ENCODE data around the gene LDLRAD4.

LDLRAD4 gene

GRCh38 chr18:13400636-13401315, 182.2 kb downstream of the LDLRAD4 start:
- no peak for DNase-seq

GRCh38 chr18:13401404-13401803, 182.8 kb downstream of the LDLRAD4 start:
- DNase-seq: no peak

- no peak for DNase-seq
These were observed 183.3 kb downstream of the LDLRAD4 start for GRCh38 chr18:13401826-13402225.

GRCh38 chr18:13403786-13404549, 185.4 kb downstream of the LDLRAD4 start:
- DNase-seq: no peak

GRCh38 chr18:13405305-13406038, 186.9 kb downstream of the LDLRAD4 start:
- DNase-seq: no peak

GRCh38 chr18:13406049-13406615, 187.6 kb downstream of the LDLRAD4 start:
- DNase-seq: no peak

GRCh38 chr18:13406736-13407135, 188.2 kb downstream of the LDLRAD4 start:
- DNase-seq: no peak

- no peak for DNase-seq
These were observed 188.9 kb downstream of the LDLRAD4 start for GRCh38 chr18:13407484-13407883.

- no peak for DNase-seq
These were observed 190.5 kb downstream of the LDLRAD4 start for GRCh38 chr18:13409026-13409425.

- DNase-seq: no peak
These were observed 191.4 kb downstream of the LDLRAD4 start for GRCh38 chr18:13409997-13410396.

- no peak for DNase-seq
These were observed 191.9 kb downstream of the LDLRAD4 start for GRCh38 chr18:13410471-13410870.

GRCh38 chr18:13412017-13412416, 193.5 kb downstream of the LDLRAD4 start:
- no peak for DNase-seq

GRCh38 chr18:13412901-13413300, 194.3 kb downstream of the LDLRAD4 start:
- no peak for DNase-seq

- no peak for DNase-seq
These were observed 195.5 kb downstream of the LDLRAD4 start for GRCh38 chr18:13414102-13414501.

- DNase-seq: no peak
These were observed 196.0 kb downstream of the LDLRAD4 start for GRCh38 chr18:13414521-13414920.

- DNase-seq: no peak
These were observed 197.2 kb downstream of the LDLRAD4 start for GRCh38 chr18:13415736-13416135.

- DNase-seq: no peak
These were observed 197.6 kb downstream of the LDLRAD4 start for GRCh38 chr18:13416208-13416607.

- DNase-seq: peak in 3 of 56 donors; percentile 38 to 43 (median 39)
These were observed 198.3 kb downstream of the LDLRAD4 start for GRCh38 chr18:13416848-13417247.

- no peak for DNase-seq
These were observed 199.6 kb downstream of the LDLRAD4 start for GRCh38 chr18:13418013-13418710.

- no peak for DNase-seq
These were observed 202.6 kb downstream of the LDLRAD4 start for GRCh38 chr18:13420969-13421686.

Measured in nucleus accumbens (tissue), 56 donors.